ENCODE measurements around the gene HUNK.

HUNK gene

GRCh38 chr21:31872452-31873274 is at the start of gene HUNK:
Gene HUNK, plus strand, starts transcription at chr21:31873020. Its CDS starts 655 bp downstream, at chr21:31873675.
- DNase-seq (ENCODE audit: insufficient read length, low spot score) (no peak), FAIRE-seq (no peak)
- no peak for TF ChIP-seq POLR2A (IDR thresholded peaks at IDR 0.05; ENCODE audit: low read depth, low read length)

- FAIRE-seq (no peak), DNase-seq (ENCODE audit: insufficient read length, low spot score) (no peak)
- no peak for TF ChIP-seq POLR2A (IDR thresholded peaks at IDR 0.05; ENCODE audit: low read depth, low read length)
Observed at GRCh38 chr21:31829736-31830472, 42.9 kb upstream of the HUNK start.

GRCh38 chr21:31830701-31831100 is 42.1 kb upstream of the HUNK start:
- DNase-seq (ENCODE audit: insufficient read length, low spot score), result no peak
- no peak for TF ChIP-seq POLR2A (IDR thresholded peaks at IDR 0.05; ENCODE audit: low read depth, low read length)
- FAIRE-seq, result no peak

GRCh38 chr21:31837041-31837440 is 35.8 kb upstream of the HUNK start:
- no peak for TF ChIP-seq POLR2A (IDR thresholded peaks at IDR 0.05; ENCODE audit: low read depth, low read length)
- FAIRE-seq, result no peak
- DNase-seq (ENCODE audit: insufficient read length, low spot score), result no peak

- TF ChIP-seq POLR2A (IDR thresholded peaks at IDR 0.05; ENCODE audit: low read depth, low read length), result no peak
- FAIRE-seq (no peak), DNase-seq (ENCODE audit: insufficient read length, low spot score) (no peak)
Observed at GRCh38 chr21:31837618-31838390, 35.0 kb upstream of the HUNK start.

GRCh38 chr21:31838586-31839355 is 34.0 kb upstream of the HUNK start:
- no peak for DNase-seq (ENCODE audit: insufficient read length, low spot score)
- TF ChIP-seq POLR2A (IDR thresholded peaks at IDR 0.05; ENCODE audit: low read depth, low read length), result no peak
- no peak for FAIRE-seq

- TF ChIP-seq POLR2A (IDR thresholded peaks at IDR 0.05; ENCODE audit: low read depth, low read length), result no peak
- FAIRE-seq (no peak), DNase-seq (ENCODE audit: insufficient read length, low spot score) (no peak)
Observed at GRCh38 chr21:31844206-31844605, 28.6 kb upstream of the HUNK start.

GRCh38 chr21:31845151-31845729 is 27.6 kb upstream of the HUNK start:
- DNase-seq (ENCODE audit: insufficient read length, low spot score) (no peak), FAIRE-seq (no peak)
- no peak for TF ChIP-seq POLR2A (IDR thresholded peaks at IDR 0.05; ENCODE audit: low read depth, low read length)

- FAIRE-seq (no peak), DNase-seq (ENCODE audit: insufficient read length, low spot score) (no peak)
- no peak for TF ChIP-seq POLR2A (IDR thresholded peaks at IDR 0.05; ENCODE audit: low read depth, low read length)
Observed at GRCh38 chr21:31846690-31847089, 26.1 kb upstream of the HUNK start.

GRCh38 chr21:31847761-31848160 is 25.1 kb upstream of the HUNK start:
- TF ChIP-seq POLR2A (IDR thresholded peaks at IDR 0.05; ENCODE audit: low read depth, low read length), result no peak
- no peak for FAIRE-seq
- no peak for DNase-seq (ENCODE audit: insufficient read length, low spot score)

- no peak for FAIRE-seq
- no peak for DNase-seq (ENCODE audit: insufficient read length, low spot score)
- no peak for TF ChIP-seq POLR2A (IDR thresholded peaks at IDR 0.05; ENCODE audit: low read depth, low read length)
Observed at GRCh38 chr21:31848326-31848985, 24.4 kb upstream of the HUNK start.

- FAIRE-seq (no peak), DNase-seq (ENCODE audit: insufficient read length, low spot score) (no peak)
- TF ChIP-seq POLR2A (IDR thresholded peaks at IDR 0.05; ENCODE audit: low read depth, low read length), result no peak
Observed at GRCh38 chr21:31850886-31851285, 21.9 kb upstream of the HUNK start.

GRCh38 chr21:31855180-31855579 is 17.6 kb upstream of the HUNK start:
- TF ChIP-seq POLR2A (IDR thresholded peaks at IDR 0.05; ENCODE audit: low read depth, low read length), result no peak
- FAIRE-seq, result no peak
- DNase-seq (ENCODE audit: insufficient read length, low spot score), result no peak
